H1 (cell line): ENCODE data around the gene PLEKHM3. TPM values are rescaled to one million over a fixed set of nuclear protein-coding genes. Genes with fewer than 3 reads are reported as not detected.
A peak's percentile ranks its signal among the peaks of the same experiment; 100 is the strongest.

Experiments used
- CTCF ChIA-PET: fragments of 300-600 bp; sonication (Branson Sonifier 250); formaldehyde crosslinking; loops from one replicate; lab custom pipeline; 2021; ENCODE audit not compliant: partially characterized antibody; lab: Charles Lee
- POLR2A ChIA-PET: fragments of 300-600 bp; sonication (Branson Sonifier 250); formaldehyde crosslinking; loops from one replicate; lab custom pipeline; 2021; ENCODE audit warnings: inconsistent platforms; ENCODE audit not compliant: partially characterized antibody; lab: Charles Lee
- DNase-seq, 2 experiments: peaks; one replicate each; pipeline versions ENCODE4 v3.0.0 to v3.0.0-alpha.2; 2010 to 2022; ENCODE audit warnings: low spot score in 2 of 2, low read depth in 1 of 2, mixed read lengths in 1 of 2
- FAIRE-seq: peaks from 2 replicates; lab custom pipeline; 2011; peaks lifted over from hg19 to GRCh38; lab: Jason Lieb, UNC
- H2AFZ ChIP-seq: 2 replicates; pipeline ENCODE4 v1.8.1; 2012; ENCODE audit warnings: low read length, inconsistent platforms
- H2AK5ac ChIP-seq: 2 replicates; pipeline ENCODE4 v1.6.1; 2013; ENCODE audit warnings: low read depth, low read length
- H2BK120ac ChIP-seq: replicated peaks from 2 replicates; pipeline ENCODE3; 2013; ENCODE audit warnings: low read depth, low read length, inconsistent platforms
- H2BK12ac ChIP-seq: 2 replicates; pipeline ENCODE4 v1.6.1; 2013; ENCODE audit warnings: low read depth, low read length
- H2BK15ac ChIP-seq: 2 replicates; pipeline ENCODE4 v1.6.1; 2013; ENCODE audit warnings: low read length
- H2BK20ac ChIP-seq: 2 replicates; pipeline ENCODE4 v1.6.1; 2013; ENCODE audit warnings: low read length
- H2BK5ac ChIP-seq: 2 replicates; pipeline ENCODE4 v1.6.1; 2013; ENCODE audit warnings: low read depth, low read length
- H3K14ac ChIP-seq: 2 replicates; pipeline ENCODE4 v1.6.1; 2013; ENCODE audit warnings: inconsistent platforms; ENCODE audit not compliant: insufficient read length
- H3K18ac ChIP-seq: 2 replicates; pipeline ENCODE4 v1.6.1; 2013; ENCODE audit warnings: low read length; ENCODE audit errors: extremely low read depth
- H3K23ac ChIP-seq: 2 replicates; pipeline ENCODE4 v1.6.1; 2013; ENCODE audit warnings: inconsistent platforms; ENCODE audit not compliant: insufficient read length
- H3K23me2 ChIP-seq: 2 replicates; pipeline ENCODE4 v1.6.1; 2013; ENCODE audit warnings: low read depth, low read length
- H3K27ac ChIP-seq: 2 replicates; pipeline ENCODE4 v1.6.1; 2011; ENCODE audit warnings: low read depth, low read length, inconsistent platforms
- H3K27me3 ChIP-seq, 4 experiments: replicated peaks in 1 of 4; 1 replicate in 1 of 4; 2 replicates in 3 of 4; pipeline versions ENCODE4 v1.6.1 to v1.8.1; 2011 to 2013; ENCODE audit warnings: low read length in 3 of 4, mild to moderate bottlenecking in 3 of 4, inconsistent platforms in 2 of 4, mixed read lengths in 2 of 4, moderate library complexity in 1 of 4; ENCODE audit not compliant: control insufficient read depth in 3 of 4, insufficient read depth in 3 of 4; ENCODE audit errors: extremely low read depth in 1 of 4
- H3K36me3 ChIP-seq, 4 experiments: 2 replicates each; pipeline versions ENCODE4 v1.6.1 to v1.8.1; 2011 to 2013; ENCODE audit warnings: mild to moderate bottlenecking in 4 of 4, low read length in 3 of 4, moderate library complexity in 2 of 4, control low read depth in 1 of 4, inconsistent platforms in 1 of 4; ENCODE audit not compliant: insufficient read depth in 4 of 4, control insufficient read depth in 2 of 4
- H3K4ac ChIP-seq: replicated peaks from 2 replicates; pipeline ENCODE3; 2013; ENCODE audit warnings: low read length, low read depth, mixed read lengths, inconsistent platforms; ENCODE audit not compliant: insufficient read length
- H3K4me1 ChIP-seq, 4 experiments: replicated peaks in 1 of 4; 1 replicate in 1 of 4; 2 replicates in 3 of 4; pipeline versions ENCODE4 v1.6.1 to v1.8.1; 2011 to 2013; ENCODE audit warnings: low read length in 3 of 4, inconsistent platforms in 2 of 4, mixed read lengths in 1 of 4; ENCODE audit not compliant: insufficient read depth in 4 of 4, control insufficient read depth in 3 of 4
- H3K4me2 ChIP-seq, 2 experiments: 2 replicates each; pipeline versions ENCODE4 v1.6.1 to v1.8.1; 2011 to 2013; ENCODE audit warnings: low read depth in 2 of 2, low read length in 2 of 2, control low read depth in 1 of 2, inconsistent platforms in 1 of 2, mild to moderate bottlenecking in 1 of 2; ENCODE audit not compliant: insufficient read depth in 1 of 2
- H3K4me3 ChIP-seq, 4 experiments: fragments of 200-600, 300-600 bp in 1 of 4; sonication (generic), shearing (Covaris generic), sonication (Bioruptor Twin) in 1 of 4; 2 replicates each; pipeline versions ENCODE4 v1.5.1 to v1.8.1; 2011 to 2016; ENCODE audit warnings: low read length in 4 of 4, low read depth in 3 of 4, control low read depth in 2 of 4, inconsistent platforms in 2 of 4, mild to moderate bottlenecking in 2 of 4, mixed read lengths in 1 of 4, moderate library complexity in 1 of 4; ENCODE audit not compliant: insufficient read depth in 2 of 4; ENCODE audit errors: extremely low read depth in 1 of 4
- H3K56ac ChIP-seq: replicated peaks from 2 replicates; pipeline ENCODE3; 2013; ENCODE audit warnings: low read depth, mild to moderate bottlenecking, mixed read lengths, low read length, inconsistent platforms; ENCODE audit not compliant: insufficient read length
- H3K79me1 ChIP-seq: 2 replicates; pipeline ENCODE4 v1.6.1; 2013; ENCODE audit warnings: low read depth, low read length, control low read depth
- H3K79me2 ChIP-seq, 2 experiments: 2 replicates each; pipeline versions ENCODE4 v1.6.1 to v1.8.1; 2012 to 2013; ENCODE audit warnings: low read length in 2 of 2, mild to moderate bottlenecking in 2 of 2, inconsistent platforms in 1 of 2; ENCODE audit not compliant: insufficient read depth in 2 of 2, control insufficient read depth in 1 of 2
- H3K9ac ChIP-seq, 4 experiments: replicated peaks in 1 of 4; 1 replicate in 1 of 4; 2 replicates in 3 of 4; pipeline versions ENCODE4 v1.6.1 to v1.8.1; 2011 to 2013; ENCODE audit warnings: low read depth in 3 of 4, low read length in 3 of 4, control low read depth in 2 of 4, mild to moderate bottlenecking in 2 of 4, moderate library complexity in 2 of 4, inconsistent platforms in 1 of 4; ENCODE audit errors: extremely low read depth in 1 of 4
- H3K9me3 ChIP-seq, 2 experiments: 2 replicates each; pipeline versions ENCODE4 v1.6.1 to v1.8.1; 2012 to 2013; ENCODE audit warnings: mild to moderate bottlenecking in 2 of 2, moderate library complexity in 2 of 2, control low read depth in 1 of 2, inconsistent platforms in 1 of 2, low read depth in 1 of 2, low read length in 1 of 2, mixed read lengths in 1 of 2; ENCODE audit not compliant: insufficient read depth in 2 of 2
- H4K20me1 ChIP-seq, 2 experiments: replicated peaks in 1 of 2; 2 replicates each; pipeline versions ENCODE3 to v1.8.1; 2011 to 2013; ENCODE audit warnings: inconsistent platforms in 2 of 2, low read length in 2 of 2, mild to moderate bottlenecking in 1 of 2; ENCODE audit not compliant: insufficient read depth in 2 of 2, control insufficient read depth in 1 of 2
- H4K5ac ChIP-seq: 2 replicates; pipeline ENCODE4 v1.6.1; 2013; ENCODE audit warnings: low read length, low read depth, mixed read lengths, inconsistent platforms; ENCODE audit not compliant: insufficient read length
- H4K8ac ChIP-seq: 2 replicates; pipeline ENCODE4 v1.8.0; 2013; ENCODE audit warnings: mild to moderate bottlenecking, moderate library complexity, low read length, inconsistent platforms; ENCODE audit not compliant: insufficient read depth; ENCODE audit errors: extremely low read depth
- H4K91ac ChIP-seq: replicated peaks from 2 replicates; pipeline ENCODE3; 2013; ENCODE audit warnings: low read length, mixed read lengths, inconsistent platforms; ENCODE audit not compliant: insufficient read length
- ATF2 ChIP-seq: IDR thresholded peaks from 2 replicates; pipeline ENCODE4 v1.6.1; 2012; ENCODE audit warnings: low read length, inconsistent platforms
- E2F6 ChIP-seq: IDR thresholded peaks from 2 replicates; pipeline ENCODE4 v1.6.1; 2012; ENCODE audit warnings: inconsistent platforms
- FOSL1 ChIP-seq: IDR thresholded peaks from 2 replicates; pipeline ENCODE4 v1.6.1; 2011; ENCODE audit warnings: mild to moderate bottlenecking, low read depth, low read length, moderate library complexity; ENCODE audit not compliant: insufficient read depth
- MAX ChIP-seq: IDR thresholded peaks from 2 replicates; pipeline ENCODE4 v1.6.1; 2012; ENCODE audit warnings: inconsistent platforms
- RAD21 ChIP-seq, 2 experiments: IDR thresholded peaks in 1 of 2; conservative IDR thresholded peaks in 1 of 2; 2 replicates each; pipeline ENCODE4 v1.6.1; 2011; ENCODE audit warnings: low read depth in 2 of 2, low read length in 2 of 2, improper control_type of control experiment in 1 of 2, inconsistent platforms in 1 of 2, mild to moderate bottlenecking in 1 of 2, moderate library complexity in 1 of 2
- SP4 ChIP-seq: IDR thresholded peaks from 2 replicates; pipeline ENCODE4 v1.6.1; 2012; ENCODE audit warnings: low read length, inconsistent platforms
- WGBS, 2 experiments: shearing (Covaris generic) in 1 of 2; methylation state at CpG; one replicate each; pipeline versions ENCODE4 v1.1.6 to v1.1.7; 2013 to 2015; ENCODE audit warnings: low lambda C conversion rate in 2 of 2, mixed read lengths in 2 of 2, inconsistent platforms in 1 of 2, low coverage in 1 of 2, missing lambda C conversion rate in 1 of 2; ENCODE audit not compliant: insufficient replicate concordance in 2 of 2, insufficient coverage in 1 of 2, insufficient read length in 1 of 2; ENCODE audit errors: extremely low coverage in 1 of 2, missing lambda C conversion rate in 1 of 2; 5-methylcytosine and 5-hydroxymethylcytosine counted together
- polyA plus RNA-seq, 7 experiments: library from polyadenylated mRNA; depleted of rRNA in 3 of 7; stranded (reverse) in 5 of 7; unstranded in 2 of 7; fragments of >200 nt in 5 of 7; fragments of 200-250 nt in 2 of 7; gene quantifications; 1 replicate in 5 of 7; 2 replicates in 1 of 7; 4 replicates in 1 of 7; pipeline versions ENCODE4 v1.2.1 to v1.2.3, GENCODE V29; 2011 to 2013; ENCODE audit warnings: missing spikeins in 2 of 7, mixed read lengths in 2 of 7
- total RNA-seq: library from RNA; stranded (reverse); fragmentation: NEBNext Ultra II Directional; extraction: Animal tissue kit (Norgen Biotek cat#: 25700); gene quantifications from 2 replicates; pipeline ENCODE4 v1.2.1, GENCODE V29; 2021

PLEKHM3 gene
- total and polyA plus RNA-seq, 2 of the 8 experiments (the other 6 are each of a cell fraction or from before 2014, with no cell fraction given) = 2.3 to 5.8 TPM

GRCh38 chr2:207796585-207797350 lies 228.6 kb downstream of the PLEKHM3 start:
- H3K9me3 ChIP-seq = no peaks in the 10 kb centered on the region
- no peaks in the 10 kb centered on the region for H3K23me2 ChIP-seq
- no peak overlapping the region; the same call in 1 of the 2 replicates for H2BK15ac ChIP-seq
- H3K4me1 ChIP-seq = peaks cover 8 to 16% (median 13%) of the 10 kb centered on the region in 4 experiments; a peak in 6 of 7 replicates
- no peaks in the 10 kb centered on the region for H3K36me3 ChIP-seq
- POLR2A ChIA-PET = interaction anchor here (0.9 to 1.9 kb wide), 6 partner anchors 14 to 30 kb away, joined by 3 to 8 read pairs (median 5); partner anchors contain the start of gene FZD5
- no peak overlapping the region for H3K4me3 ChIP-seq
- H2AFZ ChIP-seq = peak overlapping the region; percentile 57
- peak overlapping the region; percentile 92 for H2BK120ac ChIP-seq
- H2BK12ac ChIP-seq = peak overlapping the region; percentile 85; the same call in 1 of the 2 replicates
- peak overlapping the region; percentile 67 for H4K5ac ChIP-seq
- H3K4ac ChIP-seq = peak overlapping the region; percentile 82
- DNase-seq (peak; percentile 63 to 75), FAIRE-seq (peak; percentile 45)
- H4K20me1 ChIP-seq = no peaks in the 10 kb centered on the region
- peak overlapping the region; percentile 87 for H2BK20ac ChIP-seq
- no peaks in the 10 kb centered on the region for H3K27me3 ChIP-seq
- no peak overlapping the region for H3K9ac ChIP-seq
- peak overlapping the region; percentile 83 for H4K8ac ChIP-seq
- peak overlapping the region; percentile 88 for H2AK5ac ChIP-seq
- H2BK5ac ChIP-seq = peak overlapping the region; percentile 91
- H3K18ac ChIP-seq = peak overlapping the region; percentile 97
- H3K79me1 ChIP-seq = no peaks in the 10 kb centered on the region
- H3K79me2 ChIP-seq = no peaks in the 10 kb centered on the region
- H3K56ac ChIP-seq = no peak overlapping the region
- H4K91ac ChIP-seq = peak overlapping the region; percentile 72
- peak overlapping the region in 1 of 2 experiments; percentile 35; a peak in 2 of 4 replicates for H3K4me2 ChIP-seq
- WGBS, 2 experiments = 75% methylated on average over 8 of the region's 8 CpGs; no CpG with 5 or more reads in 1 of the 2 experiments
- CTCF ChIA-PET = interaction anchor here (0.6 to 1.7 kb wide), 17 partner anchors 11 to 243 kb away, joined by 3 to 6 read pairs (median 4); partner anchors contain the start of gene METTL21A
- no peak overlapping the region for H3K23ac ChIP-seq
- no peak overlapping the region for H3K14ac ChIP-seq
- TF ChIP-seq E2F6 (no peak), RAD21 (IDR thresholded peaks at IDR 0.05 in 1 of 2, conservative IDR thresholded peaks at IDR 0.05 in 1 of 2; ENCODE audit: low read depth in 2 of 2, low read length in 2 of 2) (peak in 1 of 2 experiments; percentile 18; a peak in 1 of 4 replicates), MAX (0 out of 2 replicates have a peak, but pooled peaks have one; percentile 25), FOSL1 (no peak), ATF2 (peak; percentile 37; the same call in 1 of the 2 replicates), SP4 (no peak)
- peak overlapping the region; percentile 65; the same call in 1 of the 2 replicates for H3K27ac ChIP-seq
